ENCODE results near the gene TAF1C. TPM values are rescaled to one million over a fixed set of nuclear protein-coding genes. Genes with fewer than 3 reads are reported as not detected.
"Not testable (repeated sequence)": the region's sequence is repeated elsewhere in the genome, so short reads cannot be mapped to it uniquely, and the experiment has no call there.

Gene TAF1C
- total and polyA plus RNA-seq, 3 experiments from 2014 or later: 6.4 to 51.2 (median 49.9) TPM

DNA sequence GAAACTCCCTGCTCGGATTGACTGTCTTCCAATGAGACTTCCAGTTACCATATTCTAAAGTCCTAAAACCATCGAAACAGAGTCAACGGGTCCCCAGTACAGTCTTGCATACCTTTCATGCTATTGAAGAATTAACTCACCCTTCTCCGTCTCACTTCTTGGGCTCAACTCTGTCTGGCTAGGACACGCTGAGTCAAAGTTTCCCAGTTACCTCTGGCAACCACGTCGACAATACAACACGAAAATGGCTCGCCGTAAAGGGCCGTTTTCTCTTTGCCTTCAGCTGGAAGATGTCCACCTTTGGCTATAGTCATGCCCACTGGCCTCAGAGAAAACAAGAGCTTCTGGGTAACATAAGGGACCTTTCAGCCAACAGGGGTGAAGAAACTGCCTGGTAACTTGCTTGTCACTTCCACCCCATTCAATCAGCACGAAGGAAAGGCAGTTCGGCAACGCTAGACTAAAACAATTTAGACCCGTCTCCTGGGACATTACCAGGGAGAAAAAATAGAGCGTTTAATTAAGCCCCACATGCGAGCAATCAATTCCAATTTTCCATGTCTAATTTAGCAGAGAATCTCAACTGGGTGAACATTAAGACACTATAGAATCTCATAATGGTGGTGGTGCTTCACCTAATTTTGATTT, 31.4 kb upstream of the TAF1C start:
- H3K27me3 Mint-ChIP-seq: peaks cover 6 to 17% of the 10 kb centered on the region in 2 donors
- Histone ChIP-seq H3K27me3 (ENCODE audit: insufficient read depth, low read length, poor library complexity, severe bottlenecking) (no peaks in the 10 kb centered on the region), H3K27ac (ENCODE audit: low read depth, low read length) (no peak overlapping the region), H3K4me1 (ENCODE audit: insufficient read depth, low read length) (no peaks in the 10 kb centered on the region), H3K9me3 (ENCODE audit: low read length) (no peaks in the 10 kb centered on the region), H3K36me3 (ENCODE audit: insufficient read depth, low read length) (no peaks in the 10 kb centered on the region), H3K4me3 (ENCODE audit: low read length) (no peak overlapping the region)
- POLR2A ChIA-PET: no interaction called here
- H3K4me3 Mint-ChIP-seq: no peak overlapping the region
- CTCF ChIA-PET: no interaction called here
- no peaks in the 10 kb centered on the region for H3K36me3 Mint-ChIP-seq
- DNase-seq: no peak
- H3K9me3 Mint-ChIP-seq: no peaks in the 10 kb centered on the region
- H3K4me1 Mint-ChIP-seq: no peaks in the 10 kb centered on the region
- no peak overlapping the region for H3K27ac Mint-ChIP-seq

DNA sequence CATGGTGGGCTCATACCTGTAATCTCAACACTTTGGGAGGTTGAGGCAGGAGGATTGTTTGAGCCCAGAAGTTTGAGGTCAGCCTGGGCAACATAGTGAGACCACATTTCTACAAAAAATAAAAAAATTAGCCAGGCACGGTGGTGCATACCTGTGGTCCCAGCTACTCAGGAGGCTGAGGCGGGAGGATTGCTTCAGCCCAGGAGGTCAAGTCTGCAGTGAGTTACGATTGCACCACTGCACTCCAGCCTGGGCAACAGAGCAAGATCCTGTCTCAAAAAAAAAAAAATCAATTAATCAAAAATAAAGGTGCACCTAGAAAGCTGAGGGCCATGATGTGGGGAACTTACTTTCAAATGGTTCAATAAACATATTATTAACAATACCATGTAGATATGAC, 29.3 kb upstream of the TAF1C start:
- CTCF ChIA-PET; DNase-seq; H3K9me3 ChIP-seq (ENCODE audit: low read length); H3K4me3 Mint-ChIP-seq; H3K4me1 ChIP-seq (ENCODE audit: insufficient read depth, low read length); H3K36me3 ChIP-seq (ENCODE audit: insufficient read depth, low read length); H3K27ac ChIP-seq (ENCODE audit: low read depth, low read length); H3K27me3 Mint-ChIP-seq; H3K4me3 ChIP-seq (ENCODE audit: low read length); H3K27me3 ChIP-seq (ENCODE audit: insufficient read depth, low read length, poor library complexity, severe bottlenecking); H3K4me1 Mint-ChIP-seq; POLR2A ChIA-PET; H3K36me3 Mint-ChIP-seq; H3K9me3 Mint-ChIP-seq; H3K27ac Mint-ChIP-seq: not testable (repeated sequence)

DNA sequence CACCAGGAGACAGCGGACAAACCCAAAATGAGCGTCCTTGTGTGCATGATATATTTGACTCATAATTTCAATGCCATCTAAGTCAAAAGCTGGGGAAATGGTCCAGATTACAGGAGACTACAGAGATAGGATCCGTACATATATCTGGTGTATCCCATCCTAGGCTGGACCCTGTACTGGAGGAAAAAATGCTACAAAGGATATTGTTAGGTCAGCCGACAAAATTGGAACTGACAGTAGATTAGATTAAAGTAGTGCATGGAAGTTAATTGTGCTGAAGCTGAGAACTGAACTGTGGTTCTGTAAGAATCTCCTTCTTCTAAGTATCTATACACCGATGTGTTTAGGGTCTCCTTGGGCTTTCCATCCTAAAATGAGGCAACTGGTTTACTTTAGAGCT, 28.7 kb upstream of the TAF1C start:
- ChIA-PET CTCF (no interaction called here), POLR2A (no interaction called here)
- no peaks in the 10 kb centered on the region for H3K4me1 Mint-ChIP-seq
- no peaks in the 10 kb centered on the region for H3K9me3 ChIP-seq (ENCODE audit: low read length)
- H3K4me3 ChIP-seq (ENCODE audit: low read length): no peak overlapping the region
- H3K27me3 ChIP-seq (ENCODE audit: insufficient read depth, low read length, poor library complexity, severe bottlenecking): no peaks in the 10 kb centered on the region
- H3K36me3 ChIP-seq (ENCODE audit: insufficient read depth, low read length): no peaks in the 10 kb centered on the region
- H3K27ac ChIP-seq (ENCODE audit: low read depth, low read length): no peak overlapping the region
- H3K4me1 ChIP-seq (ENCODE audit: insufficient read depth, low read length): no peaks in the 10 kb centered on the region
- no peak for DNase-seq
- no peak overlapping the region for H3K4me3 Mint-ChIP-seq
- H3K27ac Mint-ChIP-seq: no peak overlapping the region
- peaks cover 2 to 9% of the 10 kb centered on the region in 2 donors for H3K27me3 Mint-ChIP-seq
- H3K9me3 Mint-ChIP-seq: no peaks in the 10 kb centered on the region
- no peaks in the 10 kb centered on the region for H3K36me3 Mint-ChIP-seq

DNA sequence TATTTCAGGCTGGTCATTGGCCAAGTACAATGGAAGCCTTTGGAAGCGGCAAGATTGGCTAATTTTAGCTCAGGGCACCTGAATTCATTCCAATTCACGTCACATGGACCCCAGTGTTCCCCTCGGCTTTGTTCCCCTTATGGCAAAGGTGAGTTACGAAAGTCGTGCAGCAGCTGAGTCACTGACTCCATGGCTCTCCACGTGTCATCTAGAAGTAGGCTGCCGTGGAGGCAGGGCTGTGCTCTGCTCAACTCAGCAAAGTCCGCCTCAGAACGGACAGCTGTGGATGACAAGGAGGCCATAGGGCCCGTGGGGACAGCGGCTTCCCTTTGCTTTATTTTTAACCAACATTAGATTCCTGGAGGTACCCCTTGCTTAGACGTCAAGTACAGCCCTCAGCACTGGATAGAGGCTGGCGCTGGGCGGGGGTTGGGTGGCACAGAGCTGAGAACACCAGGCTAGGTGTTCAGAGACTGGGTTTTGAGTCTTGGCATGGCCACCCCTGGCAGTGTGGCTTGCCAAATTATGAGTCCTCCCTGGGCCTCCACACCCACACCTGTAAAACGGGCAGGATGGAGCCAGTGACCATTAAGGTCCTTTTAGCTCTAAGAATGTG, 27.7 kb upstream of the TAF1C start:
- H3K36me3 Mint-ChIP-seq: no peaks in the 10 kb centered on the region
- no peaks in the 10 kb centered on the region for H3K4me1 Mint-ChIP-seq
- H3K27ac ChIP-seq (ENCODE audit: low read depth, low read length): no peak overlapping the region
- no peak overlapping the region for H3K4me3 ChIP-seq (ENCODE audit: low read length)
- H3K9me3 Mint-ChIP-seq: no peaks in the 10 kb centered on the region
- no peak overlapping the region for H3K4me3 Mint-ChIP-seq
- H3K9me3 ChIP-seq (ENCODE audit: low read length): no peaks in the 10 kb centered on the region
- CTCF ChIA-PET: no interaction called here
- no peaks in the 10 kb centered on the region for H3K27me3 ChIP-seq (ENCODE audit: insufficient read depth, low read length, poor library complexity, severe bottlenecking)
- DNase-seq: no peak
- peaks cover 2 to 9% of the 10 kb centered on the region in 2 donors for H3K27me3 Mint-ChIP-seq
- no peaks in the 10 kb centered on the region for H3K4me1 ChIP-seq (ENCODE audit: insufficient read depth, low read length)
- H3K36me3 ChIP-seq (ENCODE audit: insufficient read depth, low read length): no peaks in the 10 kb centered on the region
- H3K27ac Mint-ChIP-seq: no peak overlapping the region
- POLR2A ChIA-PET: no interaction called here

DNA sequence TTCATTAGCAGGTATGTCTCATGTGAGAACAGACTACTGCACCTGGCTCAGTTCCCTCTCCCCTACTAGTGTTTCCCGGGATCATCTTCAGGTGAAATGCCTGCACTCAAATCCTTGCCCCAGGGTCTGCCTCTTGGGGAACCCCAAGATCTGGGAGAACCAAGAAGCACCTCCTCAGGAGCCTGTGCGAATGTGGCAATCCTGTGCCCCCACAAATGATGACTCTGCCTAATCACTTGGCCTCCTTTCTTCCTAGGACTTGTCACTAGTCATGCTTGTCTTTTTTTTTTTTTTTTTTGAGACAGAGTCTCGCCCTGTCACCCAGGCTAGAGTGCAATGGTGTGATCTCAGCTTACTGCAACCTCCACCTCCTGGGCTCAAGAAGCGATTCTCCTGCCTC, 25.8 kb upstream of the TAF1C start:
- ChIA-PET CTCF (no interaction called here), POLR2A (no interaction called here)
- no peak for DNase-seq
- no peaks in the 10 kb centered on the region for H3K9me3 Mint-ChIP-seq
- no peaks in the 10 kb centered on the region for H3K9me3 ChIP-seq (ENCODE audit: low read length)
- no peaks in the 10 kb centered on the region for H3K36me3 Mint-ChIP-seq
- no peak overlapping the region for H3K4me3 Mint-ChIP-seq
- H3K27me3 Mint-ChIP-seq: peaks cover 2 to 9% of the 10 kb centered on the region in 2 donors
- no peak overlapping the region for H3K4me3 ChIP-seq (ENCODE audit: low read length)
- no peaks in the 10 kb centered on the region for H3K36me3 ChIP-seq (ENCODE audit: insufficient read depth, low read length)
- H3K27me3 ChIP-seq (ENCODE audit: insufficient read depth, low read length, poor library complexity, severe bottlenecking): no peaks in the 10 kb centered on the region
- no peak overlapping the region for H3K27ac Mint-ChIP-seq
- H3K4me1 Mint-ChIP-seq: no peaks in the 10 kb centered on the region
- no peak overlapping the region for H3K27ac ChIP-seq (ENCODE audit: low read depth, low read length)
- H3K4me1 ChIP-seq (ENCODE audit: insufficient read depth, low read length): no peaks in the 10 kb centered on the region

DNA sequence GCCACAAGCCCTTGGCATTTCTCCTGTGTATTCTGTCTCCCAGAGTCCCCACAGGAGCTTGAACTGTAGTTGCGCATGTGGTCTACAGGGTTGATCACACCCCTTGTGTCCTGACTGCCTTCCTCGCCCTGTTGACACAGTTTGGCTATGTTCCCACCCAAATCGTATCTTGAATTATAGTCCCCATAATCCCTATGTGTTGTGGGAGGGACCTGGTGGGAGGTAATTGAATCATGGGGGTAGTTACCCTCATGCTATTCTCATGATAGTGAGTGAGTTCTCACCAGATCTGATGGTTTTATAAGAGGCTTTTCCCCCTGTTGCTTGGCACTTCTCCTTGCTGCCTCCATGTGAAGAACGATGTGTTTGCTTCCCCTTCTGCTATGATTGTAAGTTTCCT, 25.3 kb upstream of the TAF1C start:
- Histone ChIP-seq H3K9me3 (ENCODE audit: low read length) (no peaks in the 10 kb centered on the region), H3K27me3 (ENCODE audit: insufficient read depth, low read length, poor library complexity, severe bottlenecking) (no peaks in the 10 kb centered on the region), H3K36me3 (ENCODE audit: insufficient read depth, low read length) (no peaks in the 10 kb centered on the region), H3K4me1 (ENCODE audit: insufficient read depth, low read length) (no peaks in the 10 kb centered on the region), H3K27ac (ENCODE audit: low read depth, low read length) (no peak overlapping the region), H3K4me3 (ENCODE audit: low read length) (no peak overlapping the region)
- ChIA-PET CTCF (no interaction called here), POLR2A (no interaction called here)
- Mint-ChIP-seq H3K4me3 (no peak overlapping the region), H3K36me3 (no peaks in the 10 kb centered on the region), H3K4me1 (no peaks in the 10 kb centered on the region), H3K27ac (no peak overlapping the region), H3K27me3 (peaks cover 2 to 7% of the 10 kb centered on the region in 2 donors), H3K9me3 (no peaks in the 10 kb centered on the region)
- no peak for DNase-seq

DNA sequence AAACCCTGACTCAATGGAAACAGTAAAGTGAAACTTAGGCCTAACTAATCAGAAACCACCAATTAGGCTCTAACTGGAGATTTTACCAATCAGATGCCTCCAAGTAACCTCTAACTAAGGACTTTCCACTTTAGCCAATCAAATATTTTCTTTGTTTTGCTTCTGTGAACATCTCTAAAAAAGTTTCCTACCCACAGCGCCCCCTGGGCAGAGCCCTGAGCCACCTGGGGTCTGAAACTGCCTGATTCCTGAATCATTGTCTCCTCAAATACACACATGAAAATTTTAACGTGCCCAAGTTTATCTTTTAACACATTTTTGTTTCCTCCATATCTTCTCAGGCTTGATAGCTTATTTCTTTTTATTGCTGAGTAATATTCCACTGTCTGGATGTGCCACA, 23.1 kb upstream of the TAF1C start:
- POLR2A ChIA-PET: no interaction called here
- no peak overlapping the region for H3K4me3 ChIP-seq (ENCODE audit: low read length)
- Mint-ChIP-seq H3K27ac (no peak overlapping the region), H3K4me1 (no peaks in the 10 kb centered on the region), H3K36me3 (no peaks in the 10 kb centered on the region), H3K4me3 (no peak overlapping the region), H3K27me3 (peaks cover 0 to 2% of the 10 kb centered on the region in 2 donors), H3K9me3 (no peaks in the 10 kb centered on the region)
- DNase-seq: no peak
- H3K27ac ChIP-seq (ENCODE audit: low read depth, low read length): no peak overlapping the region
- no peaks in the 10 kb centered on the region for H3K27me3 ChIP-seq (ENCODE audit: insufficient read depth, low read length, poor library complexity, severe bottlenecking)
- H3K9me3 ChIP-seq (ENCODE audit: low read length): no peaks in the 10 kb centered on the region
- CTCF ChIA-PET: no interaction called here
- no peaks in the 10 kb centered on the region for H3K4me1 ChIP-seq (ENCODE audit: insufficient read depth, low read length)
- no peaks in the 10 kb centered on the region for H3K36me3 ChIP-seq (ENCODE audit: insufficient read depth, low read length)

DNA sequence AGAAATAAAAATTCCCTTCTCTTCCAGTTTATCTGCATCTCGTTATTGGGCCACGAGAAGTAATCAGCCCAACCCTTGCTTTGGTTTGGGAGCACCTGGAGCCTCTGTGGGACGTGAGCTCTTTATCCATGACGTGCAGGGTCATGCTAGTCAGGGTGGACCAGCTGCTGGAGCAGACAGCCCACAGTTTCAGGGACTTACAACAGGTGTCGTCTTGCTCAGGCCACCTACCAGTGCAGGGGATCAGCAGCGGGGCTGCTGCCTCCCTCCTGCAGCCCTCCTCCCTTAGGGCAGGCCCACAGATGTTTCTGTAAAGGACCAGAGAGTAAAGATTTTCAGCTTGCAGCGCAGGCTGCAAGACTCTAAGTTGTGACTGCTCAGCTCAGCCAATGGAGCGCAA, 21.0 kb upstream of the TAF1C start:
- no peak for DNase-seq
- peaks cover 0 to 3% of the 10 kb centered on the region in 2 donors for H3K27me3 Mint-ChIP-seq
- H3K4me3 Mint-ChIP-seq: no peak overlapping the region
- ChIA-PET CTCF (no interaction called here), POLR2A (no interaction called here)
- H3K27me3 ChIP-seq (ENCODE audit: insufficient read depth, low read length, poor library complexity, severe bottlenecking): no peaks in the 10 kb centered on the region
- H3K4me1 ChIP-seq (ENCODE audit: insufficient read depth, low read length): no peaks in the 10 kb centered on the region
- no peak overlapping the region for H3K27ac ChIP-seq (ENCODE audit: low read depth, low read length)
- no peaks in the 10 kb centered on the region for H3K36me3 Mint-ChIP-seq
- no peaks in the 10 kb centered on the region for H3K9me3 ChIP-seq (ENCODE audit: low read length)
- H3K27ac Mint-ChIP-seq: no peak overlapping the region
- no peaks in the 10 kb centered on the region for H3K36me3 ChIP-seq (ENCODE audit: insufficient read depth, low read length)
- H3K4me3 ChIP-seq (ENCODE audit: low read length): no peak overlapping the region
- H3K4me1 Mint-ChIP-seq: no peaks in the 10 kb centered on the region
- no peaks in the 10 kb centered on the region for H3K9me3 Mint-ChIP-seq

DNA sequence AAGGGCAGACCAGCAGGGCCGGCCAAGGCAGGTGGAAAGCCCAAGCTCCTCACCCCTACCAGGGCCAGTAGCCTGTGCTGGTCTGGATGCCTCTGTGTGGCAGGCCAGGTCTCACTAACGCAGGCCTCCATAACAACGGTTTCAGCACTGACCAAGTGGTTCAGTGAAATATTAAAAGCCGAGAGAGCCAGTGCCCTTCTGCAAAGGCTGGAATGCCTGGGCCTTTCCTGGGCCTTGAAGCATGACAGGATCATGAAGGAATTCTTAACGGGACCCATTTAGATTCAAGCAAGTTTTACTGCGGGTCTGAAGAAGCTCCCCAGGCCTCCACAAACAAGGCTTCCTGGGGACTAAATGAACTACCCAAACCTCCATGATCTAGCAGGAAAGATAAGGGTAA, 20.4 kb upstream of the TAF1C start:
- no peak overlapping the region for H3K4me3 Mint-ChIP-seq
- H3K4me3 ChIP-seq (ENCODE audit: low read length): no peak overlapping the region
- H3K4me1 Mint-ChIP-seq: no peaks in the 10 kb centered on the region
- no peak overlapping the region for H3K27ac ChIP-seq (ENCODE audit: low read depth, low read length)
- H3K9me3 ChIP-seq (ENCODE audit: low read length): no peaks in the 10 kb centered on the region
- POLR2A ChIA-PET: no interaction called here
- H3K36me3 Mint-ChIP-seq: no peaks in the 10 kb centered on the region
- CTCF ChIA-PET: no interaction called here
- H3K4me1 ChIP-seq (ENCODE audit: insufficient read depth, low read length): no peaks in the 10 kb centered on the region
- H3K36me3 ChIP-seq (ENCODE audit: insufficient read depth, low read length): no peaks in the 10 kb centered on the region
- H3K27ac Mint-ChIP-seq: no peak overlapping the region
- DNase-seq: no peak
- H3K27me3 ChIP-seq (ENCODE audit: insufficient read depth, low read length, poor library complexity, severe bottlenecking): no peaks in the 10 kb centered on the region
- peaks cover 0 to 3% of the 10 kb centered on the region in 2 donors for H3K27me3 Mint-ChIP-seq
- H3K9me3 Mint-ChIP-seq: no peaks in the 10 kb centered on the region

All from CD8-positive, alpha-beta memory T cell (primary cell).